DLD1 (cell line): Measurements from ENCODE around the gene PTPN3.
"Not testable (repeated sequence)": the region's sequence is repeated elsewhere in the genome, so short reads cannot be mapped to it uniquely, and the experiment has no call there.

Experiments
- in situ Hi-C: cut with HindIII; loops from 2 replicates; pipeline ENCODE4 v1.10.0; 2017; ENCODE audit warnings: low sequenced_read_pairs

The PTPN3 gene

GRCh38 chr9:109498195-109499092 is at the start of gene PTPN3:
PTPN3 (minus strand) TSS chr9:109498307; CDS start chr9:109463434, 34,873 bp downstream.
- in situ Hi-C loops, result loop anchor here (25.0 kb wide), 1 partner anchor 211 kb away; no protein-coding TSS in a partner anchor

GRCh38 chr9:109544954-109545353 is 46.8 kb upstream of the PTPN3 start:
- in situ Hi-C loops, result not testable (repeated sequence)

GRCh38 chr9:109542922-109543321 is 44.8 kb upstream of the PTPN3 start:
- in situ Hi-C loops, result no loop called here

GRCh38 chr9:109538346-109538745 is 40.2 kb upstream of the PTPN3 start:
- in situ Hi-C loops, result no loop called here

GRCh38 chr9:109537288-109537687 is 39.2 kb upstream of the PTPN3 start:
- in situ Hi-C loops, result no loop called here

- in situ Hi-C loops, result no loop called here
Measured at GRCh38 chr9:109536859-109537258, 38.8 kb upstream of the PTPN3 start.

- in situ Hi-C loops, result no loop called here
Measured at GRCh38 chr9:109535365-109535764, 37.3 kb upstream of the PTPN3 start.

GRCh38 chr9:109534151-109534550 is 36.0 kb upstream of the PTPN3 start:
- in situ Hi-C loops, result no loop called here

- in situ Hi-C loops, result not testable (repeated sequence)
Measured at GRCh38 chr9:109532652-109533051, 34.5 kb upstream of the PTPN3 start.

GRCh38 chr9:109522106-109522505 is 24.0 kb upstream of the PTPN3 start:
- in situ Hi-C loops, result no loop called here

GRCh38 chr9:109520475-109521132 is 22.5 kb upstream of the PTPN3 start:
- in situ Hi-C loops, result no loop called here

- in situ Hi-C loops, result no loop called here
Measured at GRCh38 chr9:109519366-109519765, 21.3 kb upstream of the PTPN3 start.

GRCh38 chr9:109518621-109519335 is 20.7 kb upstream of the PTPN3 start:
- in situ Hi-C loops, result no loop called here

GRCh38 chr9:109517901-109518377 is 19.8 kb upstream of the PTPN3 start:
- in situ Hi-C loops, result no loop called here

- in situ Hi-C loops, result no loop called here
Measured at GRCh38 chr9:109513871-109514270, 15.8 kb upstream of the PTPN3 start.

GRCh38 chr9:109512170-109512756 is 14.2 kb upstream of the PTPN3 start:
- in situ Hi-C loops, result no loop called here

- in situ Hi-C loops, result no loop called here
Measured at GRCh38 chr9:109510506-109510905, 12.4 kb upstream of the PTPN3 start.

GRCh38 chr9:109510042-109510441 is 11.9 kb upstream of the PTPN3 start:
- in situ Hi-C loops, result not testable (repeated sequence)

- in situ Hi-C loops, result no loop called here
Measured at GRCh38 chr9:109509611-109510010, 11.5 kb upstream of the PTPN3 start.

GRCh38 chr9:109507421-109507838 is 9.3 kb upstream of the PTPN3 start:
- in situ Hi-C loops, result no loop called here
